Measurements from ENCODE around the gene KRT83.

KRT83 gene

GRCh38 chr12:52295663-52296062, 25.5 kb downstream of the KRT83 start:
- no peak overlapping the region for H3K27ac ChIP-seq (ENCODE audit: low read depth, low read length, poor library complexity, severe bottlenecking)
- H3F3A ChIP-seq (ENCODE audit: insufficient read depth, low read length) = no peaks in the 10 kb centered on the region
- H3K4me2 ChIP-seq (ENCODE audit: low read length) = no peak overlapping the region
- H4K20me1 ChIP-seq (ENCODE audit: insufficient read depth, low read length) = no peaks in the 10 kb centered on the region
- H3K9ac ChIP-seq (ENCODE audit: low read length) = no peak overlapping the region
- H3K27me3 ChIP-seq (ENCODE audit: insufficient read depth, low read length) = 0 out of 2 replicates have a peak, but pooled peaks cover 4% of the 10 kb centered on the region
- H2AFZ ChIP-seq (ENCODE audit: low read length) = no peak overlapping the region
- no peaks in the 10 kb centered on the region for H3K36me3 ChIP-seq (ENCODE audit: insufficient read depth, low read length)
- H3K9me2 ChIP-seq (ENCODE audit: low read depth, low read length) = no peaks in the 10 kb centered on the region
- no peaks in the 10 kb centered on the region for H3K79me2 ChIP-seq (ENCODE audit: insufficient read depth, low read length)
- no peak overlapping the region for H3K4me3 ChIP-seq (ENCODE audit: low read depth, low read length, poor library complexity, severe bottlenecking)
- H3K4me1 ChIP-seq (ENCODE audit: insufficient read depth, low read length, severe bottlenecking) = no peaks in the 10 kb centered on the region
- H3K9me3 ChIP-seq (ENCODE audit: low read length) = no peaks in the 10 kb centered on the region
- TF ChIP-seq CTCF (IDR thresholded peaks at IDR 0.05; ENCODE audit: low read length) (no peak), EZH2 (IDR thresholded peaks at IDR 0.05; ENCODE audit: borderline replicate concordance, low read length) (no peak)

GRCh38 chr12:52294803-52295202, 26.4 kb downstream of the KRT83 start:
- Histone ChIP-seq H3F3A (ENCODE audit: insufficient read depth, low read length) (no peaks in the 10 kb centered on the region), H3K27me3 (ENCODE audit: insufficient read depth, low read length) (no peaks in the 10 kb centered on the region)

GRCh38 chr12:52293926-52294325, 27.3 kb downstream of the KRT83 start:
- Histone ChIP-seq H3K4me2 (ENCODE audit: low read length) (no peak overlapping the region), H3K36me3 (ENCODE audit: insufficient read depth, low read length) (no peaks in the 10 kb centered on the region), H3K9me2 (ENCODE audit: low read depth, low read length) (no peaks in the 10 kb centered on the region), H3F3A (ENCODE audit: insufficient read depth, low read length) (no peaks in the 10 kb centered on the region), H3K79me2 (ENCODE audit: insufficient read depth, low read length) (no peaks in the 10 kb centered on the region), H3K4me3 (ENCODE audit: low read depth, low read length, poor library complexity, severe bottlenecking) (no peak overlapping the region), H3K27me3 (ENCODE audit: insufficient read depth, low read length) (no peaks in the 10 kb centered on the region), H3K9ac (ENCODE audit: low read length) (no peak overlapping the region), H3K4me1 (ENCODE audit: insufficient read depth, low read length, severe bottlenecking) (no peaks in the 10 kb centered on the region), H3K9me3 (ENCODE audit: low read length) (no peaks in the 10 kb centered on the region), H3K27ac (ENCODE audit: low read depth, low read length, poor library complexity, severe bottlenecking) (no peak overlapping the region), H2AFZ (ENCODE audit: low read length) (no peak overlapping the region), H4K20me1 (ENCODE audit: insufficient read depth, low read length) (no peaks in the 10 kb centered on the region)
- TF ChIP-seq EZH2 (IDR thresholded peaks at IDR 0.05; ENCODE audit: borderline replicate concordance, low read length) (no peak), CTCF (IDR thresholded peaks at IDR 0.05; ENCODE audit: low read length) (no peak)

More at GRCh38 chr12:52294803-52295202, 26.4 kb downstream of the KRT83 start:
- Histone ChIP-seq H3K4me3 (ENCODE audit: low read depth, low read length, poor library complexity, severe bottlenecking) (no peak overlapping the region), H3K79me2 (ENCODE audit: insufficient read depth, low read length) (no peaks in the 10 kb centered on the region), H3K4me1 (ENCODE audit: insufficient read depth, low read length, severe bottlenecking) (no peaks in the 10 kb centered on the region), H3K27ac (ENCODE audit: low read depth, low read length, poor library complexity, severe bottlenecking) (no peak overlapping the region), H2AFZ (ENCODE audit: low read length) (no peak overlapping the region), H3K4me2 (ENCODE audit: low read length) (no peak overlapping the region), H4K20me1 (ENCODE audit: insufficient read depth, low read length) (no peaks in the 10 kb centered on the region), H3K9ac (ENCODE audit: low read length) (no peak overlapping the region), H3K9me3 (ENCODE audit: low read length) (no peaks in the 10 kb centered on the region), H3K9me2 (ENCODE audit: low read depth, low read length) (no peaks in the 10 kb centered on the region), H3K36me3 (ENCODE audit: insufficient read depth, low read length) (no peaks in the 10 kb centered on the region)
- TF ChIP-seq CTCF (IDR thresholded peaks at IDR 0.05; ENCODE audit: low read length) (no peak), EZH2 (IDR thresholded peaks at IDR 0.05; ENCODE audit: borderline replicate concordance, low read length) (no peak)
